Neural cell (in vitro differentiated cells): ENCODE measurements around the gene AMFR. TPM values are rescaled to one million over a fixed set of nuclear protein-coding genes. Genes with fewer than 3 reads are reported as not detected.

Experiments
- H2AFZ ChIP-seq: fragments of 200-600, 300-800 bp; sonication (generic), shearing (Covaris generic); 2 replicates; pipeline ENCODE4 v1.6.0; 2014; ENCODE audit warnings: low read depth, mild to moderate bottlenecking, antibody characterized with exemption, low read length, moderate library complexity
- H3F3A ChIP-seq: fragments of 200-600 bp; shearing (Covaris generic); 2 replicates; pipeline ENCODE4 v1.6.1; 2016; ENCODE audit warnings: mild to moderate bottlenecking, moderate library complexity, mixed read lengths, antibody characterized with exemption, low read length; ENCODE audit not compliant: insufficient read depth, poor library complexity, severe bottlenecking
- H3K27ac ChIP-seq: fragments of 200-600, 300-800 bp; sonication (generic), shearing (Covaris generic); 2 replicates; pipeline ENCODE4 v1.5.1; 2014; ENCODE audit warnings: mild to moderate bottlenecking, low read length, moderate library complexity
- H3K27me3 ChIP-seq: fragments of 300-800, 200-600 bp; sonication (generic), shearing (Covaris generic); 2 replicates; pipeline ENCODE4 v1.6.0; 2014; ENCODE audit warnings: mild to moderate bottlenecking, low read depth, low read length, moderate library complexity; ENCODE audit not compliant: insufficient read depth
- H3K36me3 ChIP-seq: fragments of 300-800, 200-600 bp; sonication (generic), shearing (Covaris generic); 2 replicates; pipeline ENCODE4 v1.5.1; 2014; ENCODE audit warnings: mild to moderate bottlenecking, antibody characterized with exemption, low read length, moderate library complexity; ENCODE audit not compliant: insufficient read depth
- H3K4me2 ChIP-seq: fragments of 300-800, 200-600 bp; sonication (generic), shearing (Covaris generic); 2 replicates; pipeline ENCODE4 v1.6.0; 2014; ENCODE audit warnings: mild to moderate bottlenecking, low read length
- H3K4me3 ChIP-seq: fragments of 300-800, 200-600 bp; sonication (generic), shearing (Covaris generic); 2 replicates; pipeline ENCODE4 v1.5.1; 2014; ENCODE audit warnings: mild to moderate bottlenecking, low read length, moderate library complexity
- H3K79me2 ChIP-seq: fragments of 200-600 bp; shearing (Covaris generic); replicated peaks from 2 replicates; pipeline ENCODE4 v1.6.0; 2014; ENCODE audit warnings: mild to moderate bottlenecking, low read length, moderate library complexity; ENCODE audit not compliant: insufficient read depth
- H3K9ac ChIP-seq: fragments of 300-800, 200-600 bp; sonication (generic), shearing (Covaris generic); 2 replicates; pipeline ENCODE4 v1.6.1; 2016; ENCODE audit warnings: mild to moderate bottlenecking, low read length, mixed read lengths
- H3K9me2 ChIP-seq: fragments of 200-600 bp; shearing (Covaris generic); 2 replicates; pipeline ENCODE4 v1.6.1; 2016; ENCODE audit warnings: mild to moderate bottlenecking, low read length, mixed read lengths; ENCODE audit not compliant: insufficient read depth
- H3K9me3 ChIP-seq: fragments of 200-600, 300-800 bp; sonication (generic), shearing (Covaris generic); 2 replicates; pipeline ENCODE4 v1.6.1; 2016; ENCODE audit warnings: mild to moderate bottlenecking, mixed run types, low read length, moderate library complexity, mixed read lengths
- H4K20me1 ChIP-seq: fragments of 200-600 bp; shearing (Covaris generic); 2 replicates; pipeline ENCODE4 v1.6.1; 2016; ENCODE audit warnings: mild to moderate bottlenecking, mixed run types; ENCODE audit not compliant: insufficient read depth
- EP300 ChIP-seq: fragments of 450-650 bp; conservative IDR thresholded peaks from 2 replicates; pipeline ENCODE4 v1.6.1; 2014; ENCODE audit warnings: antibody characterized with exemption, mild to moderate bottlenecking, moderate library complexity; ENCODE audit not compliant: poor library complexity, severe bottlenecking
- EZH2 ChIP-seq: fragments of 200-600, 300-800 bp; shearing (Covaris generic), sonication (generic); IDR thresholded peaks from 2 replicates; pipeline ENCODE4 v1.6.1; 2014; ENCODE audit warnings: antibody characterized with exemption, low read length, borderline replicate concordance, mild to moderate bottlenecking; ENCODE audit not compliant: insufficient read depth, poor library complexity, severe bottlenecking
- MXI1 ChIP-seq: fragments of 450-650 bp; conservative IDR thresholded peaks from 2 replicates; pipeline ENCODE4 v1.6.1; 2014; ENCODE audit warnings: antibody characterized with exemption, mild to moderate bottlenecking; ENCODE audit not compliant: poor library complexity, severe bottlenecking
- POLR2AphosphoS5 ChIP-seq: IDR thresholded peaks from 2 replicates; pipeline ENCODE4 v1.6.1; 2012
- RAD21 ChIP-seq: fragments of 450-650 bp; conservative IDR thresholded peaks from 2 replicates; pipeline ENCODE4 v1.6.1; 2014; ENCODE audit warnings: antibody characterized with exemption, mild to moderate bottlenecking, moderate library complexity
- SMC3 ChIP-seq: fragments of 450-650 bp; conservative IDR thresholded peaks from 2 replicates; pipeline ENCODE4 v1.6.1; 2014; ENCODE audit warnings: antibody characterized with exemption, mild to moderate bottlenecking, moderate library complexity; ENCODE audit not compliant: poor library complexity
- TAF1 ChIP-seq: IDR thresholded peaks from 2 replicates; pipeline ENCODE4 v1.6.1; 2012; ENCODE audit warnings: low read depth
- polyA plus RNA-seq: library from polyadenylated mRNA; depleted of rRNA; stranded (reverse); fragments of >200 nt; gene quantifications from 2 replicates; pipeline ENCODE4 v1.2.3, GENCODE V29; 2014
- TF ChIP-seq, protein P1 (sequence below): fragments of 450-650 bp; IDR thresholded peaks from 2 replicates; pipeline ENCODE4 v1.5.1; 2014; ENCODE audit warnings: antibody characterized with exemption, mild to moderate bottlenecking, moderate library complexity; ENCODE audit not compliant: poor library complexity, severe bottlenecking
- TF ChIP-seq, protein P2 (sequence below): IDR thresholded peaks from 2 replicates; pipeline ENCODE4 v1.6.1; 2012; ENCODE audit warnings: borderline replicate concordance

The AMFR gene
- polyA plus RNA-seq, 1 donor from 2014 or later = 101 TPM

DNA sequence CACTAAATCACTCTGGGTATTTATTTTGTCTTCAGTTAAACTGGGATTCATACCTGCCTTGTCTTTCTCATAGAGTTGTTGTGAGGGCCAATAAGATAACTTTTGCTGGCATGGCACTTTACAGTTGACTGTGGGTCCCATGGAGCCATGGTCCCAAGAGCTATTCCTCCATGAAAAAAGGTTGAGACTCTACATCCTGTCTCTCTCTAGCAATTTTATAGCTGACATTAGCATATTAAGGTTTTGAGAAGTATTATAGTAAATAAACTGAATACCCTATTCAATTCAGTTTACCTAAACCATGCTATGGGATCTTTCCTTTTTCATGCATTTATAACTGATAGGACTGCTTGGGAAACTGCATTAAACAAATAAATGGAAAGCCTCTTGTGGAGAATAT is 43.5 kb upstream of the AMFR start:
- Histone ChIP-seq H3K27me3 (no peaks in the 10 kb centered on the region), H3K4me2 (no peak overlapping the region), H3K4me3 (no peak overlapping the region), H3K27ac (no peak overlapping the region), H4K20me1 (no peaks in the 10 kb centered on the region), H3F3A (no peaks in the 10 kb centered on the region), H3K9ac (no peak overlapping the region), H2AFZ (no peak overlapping the region), H3K79me2 (no peaks in the 10 kb centered on the region), H3K9me2 (no peaks in the 10 kb centered on the region), H3K9me3 (no peaks in the 10 kb centered on the region), H3K36me3 (peaks cover 14% of the 10 kb centered on the region)
- no peak for TF ChIP-seq EP300
- no peak for TF ChIP-seq RAD21
- no peak for TF ChIP-seq SMC3
- TF ChIP-seq, protein P1, sequence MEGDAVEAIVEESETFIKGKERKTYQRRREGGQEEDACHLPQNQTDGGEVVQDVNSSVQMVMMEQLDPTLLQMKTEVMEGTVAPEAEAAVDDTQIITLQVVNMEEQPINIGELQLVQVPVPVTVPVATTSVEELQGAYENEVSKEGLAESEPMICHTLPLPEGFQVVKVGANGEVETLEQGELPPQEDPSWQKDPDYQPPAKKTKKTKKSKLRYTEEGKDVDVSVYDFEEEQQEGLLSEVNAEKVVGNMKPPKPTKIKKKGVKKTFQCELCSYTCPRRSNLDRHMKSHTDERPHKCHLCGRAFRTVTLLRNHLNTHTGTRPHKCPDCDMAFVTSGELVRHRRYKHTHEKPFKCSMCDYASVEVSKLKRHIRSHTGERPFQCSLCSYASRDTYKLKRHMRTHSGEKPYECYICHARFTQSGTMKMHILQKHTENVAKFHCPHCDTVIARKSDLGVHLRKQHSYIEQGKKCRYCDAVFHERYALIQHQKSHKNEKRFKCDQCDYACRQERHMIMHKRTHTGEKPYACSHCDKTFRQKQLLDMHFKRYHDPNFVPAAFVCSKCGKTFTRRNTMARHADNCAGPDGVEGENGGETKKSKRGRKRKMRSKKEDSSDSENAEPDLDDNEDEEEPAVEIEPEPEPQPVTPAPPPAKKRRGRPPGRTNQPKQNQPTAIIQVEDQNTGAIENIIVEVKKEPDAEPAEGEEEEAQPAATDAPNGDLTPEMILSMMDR = no peak

DNA sequence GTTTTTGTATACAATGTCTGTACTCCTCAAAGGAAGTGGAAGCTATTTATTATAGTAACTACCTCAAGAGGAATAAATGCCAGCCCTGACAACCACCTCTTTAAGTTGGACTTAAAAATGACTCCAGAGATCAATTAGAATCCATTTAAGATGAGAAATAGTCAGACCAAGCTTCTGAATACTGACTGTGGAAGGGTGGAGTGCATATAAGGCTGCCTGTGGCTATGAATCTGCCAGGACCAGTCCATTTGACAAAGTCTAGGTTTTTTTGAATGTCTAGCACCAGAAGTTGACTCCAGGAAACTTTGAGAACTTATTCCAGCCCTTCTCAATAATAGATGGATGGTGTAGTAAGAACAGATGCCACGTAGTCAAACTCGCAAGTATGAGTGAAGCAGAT is 41.0 kb upstream of the AMFR start:
- no peak overlapping the region for H3K9ac ChIP-seq
- TF ChIP-seq POLR2AphosphoS5 (no peak), MXI1 (no peak)
- TF ChIP-seq, protein P1 = no peak
- H2AFZ ChIP-seq = no peak overlapping the region
- H3K4me3 ChIP-seq = no peak overlapping the region
- H3K36me3 ChIP-seq = peaks cover 22% of the 10 kb centered on the region
- H4K20me1 ChIP-seq = no peaks in the 10 kb centered on the region
- no peaks in the 10 kb centered on the region for H3F3A ChIP-seq
- no peak overlapping the region for H3K4me2 ChIP-seq
- H3K27me3 ChIP-seq = no peaks in the 10 kb centered on the region
- no peaks in the 10 kb centered on the region for H3K79me2 ChIP-seq
- no peaks in the 10 kb centered on the region for H3K9me3 ChIP-seq
- H3K27ac ChIP-seq = no peak overlapping the region
- no peaks in the 10 kb centered on the region for H3K9me2 ChIP-seq

DNA sequence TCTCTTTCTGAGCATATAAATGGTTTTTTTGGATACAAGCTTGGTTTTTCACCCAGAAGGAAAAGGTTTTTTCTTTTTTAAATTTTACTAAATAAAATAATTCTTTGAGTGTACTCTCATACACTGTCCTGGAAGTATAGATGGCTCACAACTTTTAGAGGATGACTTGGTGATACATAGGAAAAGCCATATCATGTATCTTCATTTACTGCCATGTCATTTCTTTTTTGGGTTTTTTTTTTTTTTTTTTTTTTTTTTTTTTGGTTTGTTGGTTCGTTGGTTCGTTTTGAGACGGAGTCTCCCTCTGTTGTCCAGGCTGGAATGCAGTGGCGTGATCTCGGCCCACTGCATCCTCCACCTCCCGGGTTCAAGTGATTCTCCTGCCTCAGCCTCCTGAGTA is 37.8 kb upstream of the AMFR start:
- Histone ChIP-seq H3K79me2 (no peaks in the 10 kb centered on the region), H3K4me2 (no peak overlapping the region), H3K9me2 (no peaks in the 10 kb centered on the region), H3K27ac (no peak overlapping the region), H3K27me3 (no peaks in the 10 kb centered on the region), H3K9ac (no peak overlapping the region), H3K9me3 (no peaks in the 10 kb centered on the region), H3K36me3 (peaks cover 13% of the 10 kb centered on the region), H3K4me3 (no peak overlapping the region), H2AFZ (no peak overlapping the region), H3F3A (no peaks in the 10 kb centered on the region), H4K20me1 (no peaks in the 10 kb centered on the region)
- no peak for TF ChIP-seq RAD21
- no peak for TF ChIP-seq POLR2AphosphoS5
- TF ChIP-seq, protein P2, sequence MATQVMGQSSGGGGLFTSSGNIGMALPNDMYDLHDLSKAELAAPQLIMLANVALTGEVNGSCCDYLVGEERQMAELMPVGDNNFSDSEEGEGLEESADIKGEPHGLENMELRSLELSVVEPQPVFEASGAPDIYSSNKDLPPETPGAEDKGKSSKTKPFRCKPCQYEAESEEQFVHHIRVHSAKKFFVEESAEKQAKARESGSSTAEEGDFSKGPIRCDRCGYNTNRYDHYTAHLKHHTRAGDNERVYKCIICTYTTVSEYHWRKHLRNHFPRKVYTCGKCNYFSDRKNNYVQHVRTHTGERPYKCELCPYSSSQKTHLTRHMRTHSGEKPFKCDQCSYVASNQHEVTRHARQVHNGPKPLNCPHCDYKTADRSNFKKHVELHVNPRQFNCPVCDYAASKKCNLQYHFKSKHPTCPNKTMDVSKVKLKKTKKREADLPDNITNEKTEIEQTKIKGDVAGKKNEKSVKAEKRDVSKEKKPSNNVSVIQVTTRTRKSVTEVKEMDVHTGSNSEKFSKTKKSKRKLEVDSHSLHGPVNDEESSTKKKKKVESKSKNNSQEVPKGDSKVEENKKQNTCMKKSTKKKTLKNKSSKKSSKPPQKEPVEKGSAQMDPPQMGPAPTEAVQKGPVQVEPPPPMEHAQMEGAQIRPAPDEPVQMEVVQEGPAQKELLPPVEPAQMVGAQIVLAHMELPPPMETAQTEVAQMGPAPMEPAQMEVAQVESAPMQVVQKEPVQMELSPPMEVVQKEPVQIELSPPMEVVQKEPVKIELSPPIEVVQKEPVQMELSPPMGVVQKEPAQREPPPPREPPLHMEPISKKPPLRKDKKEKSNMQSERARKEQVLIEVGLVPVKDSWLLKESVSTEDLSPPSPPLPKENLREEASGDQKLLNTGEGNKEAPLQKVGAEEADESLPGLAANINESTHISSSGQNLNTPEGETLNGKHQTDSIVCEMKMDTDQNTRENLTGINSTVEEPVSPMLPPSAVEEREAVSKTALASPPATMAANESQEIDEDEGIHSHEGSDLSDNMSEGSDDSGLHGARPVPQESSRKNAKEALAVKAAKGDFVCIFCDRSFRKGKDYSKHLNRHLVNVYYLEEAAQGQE = no peak
- TF ChIP-seq EP300 = no peak
- TF ChIP-seq, protein P1 = no peak
- TF ChIP-seq TAF1 = no peak
- TF ChIP-seq EZH2 = no peak
- no peak for TF ChIP-seq MXI1
- TF ChIP-seq SMC3 = no peak
